Fibroblast of skin of left quadriceps (primary cell): Measurements from ENCODE around the gene EFEMP1.

Source experiments
- DNase-seq, 2 experiments: peaks; one replicate each; pipeline ENCODE4 v3.0.0-alpha.2; 2013; ENCODE audit warnings: low read depth in 2 of 2

EFEMP1 gene

GRCh38 chr2:55923091-55923981, at the start of gene EFEMP1:
Gene EFEMP1, minus strand, starts transcription at chr2:55923782. Its CDS starts 1,342 bp downstream, at chr2:55922440.
- no peak for DNase-seq

- DNase-seq: peak in 1 of 2 experiments; percentile 31
Measured at GRCh38 chr2:55970500-55970899, 46.9 kb upstream of the EFEMP1 start.

GRCh38 chr2:55968941-55969340, 45.4 kb upstream of the EFEMP1 start:
- DNase-seq: no peak

- DNase-seq: no peak
Measured at GRCh38 chr2:55966401-55967118, 43.0 kb upstream of the EFEMP1 start.

GRCh38 chr2:55965966-55966365, 42.4 kb upstream of the EFEMP1 start:
- no peak for DNase-seq

- DNase-seq: no peak
Measured at GRCh38 chr2:55965276-55965675, 41.7 kb upstream of the EFEMP1 start.

GRCh38 chr2:55962915-55963314, 39.3 kb upstream of the EFEMP1 start:
- DNase-seq: no peak

GRCh38 chr2:55961318-55961911, 37.8 kb upstream of the EFEMP1 start:
- DNase-seq: peak in 1 of 2 experiments; percentile 43

GRCh38 chr2:55958756-55959155, 35.2 kb upstream of the EFEMP1 start:
- DNase-seq: no peak

- DNase-seq: no peak
Measured at GRCh38 chr2:55957142-55957541, 33.6 kb upstream of the EFEMP1 start.

GRCh38 chr2:55954306-55955035, 30.9 kb upstream of the EFEMP1 start:
- no peak for DNase-seq

GRCh38 chr2:55952415-55952814, 28.8 kb upstream of the EFEMP1 start:
- no peak for DNase-seq

- no peak for DNase-seq
Measured at GRCh38 chr2:55951533-55951932, 28.0 kb upstream of the EFEMP1 start.

GRCh38 chr2:55949613-55950012, 26.0 kb upstream of the EFEMP1 start:
- DNase-seq: no peak

GRCh38 chr2:55949211-55949610, 25.6 kb upstream of the EFEMP1 start:
- no peak for DNase-seq

GRCh38 chr2:55948176-55948923, 24.8 kb upstream of the EFEMP1 start:
- no peak for DNase-seq

GRCh38 chr2:55947752-55948151, 24.2 kb upstream of the EFEMP1 start:
- no peak for DNase-seq

- DNase-seq: no peak
Measured at GRCh38 chr2:55946793-55947192, 23.2 kb upstream of the EFEMP1 start.

GRCh38 chr2:55943466-55943865, 19.9 kb upstream of the EFEMP1 start:
- no peak for DNase-seq

- DNase-seq: no peak
Measured at GRCh38 chr2:55936351-55936750, 12.8 kb upstream of the EFEMP1 start.

- DNase-seq: no peak
Measured at GRCh38 chr2:55934337-55934736, 10.8 kb upstream of the EFEMP1 start.
